Measurements from ENCODE around the gene NPAS4.

DNA sequence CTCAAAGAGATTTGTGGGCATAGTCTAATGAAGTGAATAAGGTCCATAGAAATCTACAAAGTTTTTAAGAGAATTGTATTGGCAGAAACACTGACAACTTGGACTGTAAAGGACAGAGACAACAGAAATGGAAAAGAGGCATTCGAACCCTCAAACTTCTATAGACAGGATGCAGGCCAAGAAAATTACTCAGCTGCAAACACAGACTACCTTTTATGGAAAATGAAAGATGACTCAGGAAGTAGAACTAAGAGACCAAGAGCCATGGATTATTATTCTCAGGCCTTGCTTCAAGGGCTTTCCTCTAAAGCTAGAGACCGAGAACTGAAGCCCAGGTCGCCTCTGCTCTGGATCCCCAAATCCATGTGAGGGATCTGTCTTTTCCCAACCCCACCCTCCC, 42.1 kb downstream of the NPAS4 start:
- TF ChIP-seq, protein P1, sequence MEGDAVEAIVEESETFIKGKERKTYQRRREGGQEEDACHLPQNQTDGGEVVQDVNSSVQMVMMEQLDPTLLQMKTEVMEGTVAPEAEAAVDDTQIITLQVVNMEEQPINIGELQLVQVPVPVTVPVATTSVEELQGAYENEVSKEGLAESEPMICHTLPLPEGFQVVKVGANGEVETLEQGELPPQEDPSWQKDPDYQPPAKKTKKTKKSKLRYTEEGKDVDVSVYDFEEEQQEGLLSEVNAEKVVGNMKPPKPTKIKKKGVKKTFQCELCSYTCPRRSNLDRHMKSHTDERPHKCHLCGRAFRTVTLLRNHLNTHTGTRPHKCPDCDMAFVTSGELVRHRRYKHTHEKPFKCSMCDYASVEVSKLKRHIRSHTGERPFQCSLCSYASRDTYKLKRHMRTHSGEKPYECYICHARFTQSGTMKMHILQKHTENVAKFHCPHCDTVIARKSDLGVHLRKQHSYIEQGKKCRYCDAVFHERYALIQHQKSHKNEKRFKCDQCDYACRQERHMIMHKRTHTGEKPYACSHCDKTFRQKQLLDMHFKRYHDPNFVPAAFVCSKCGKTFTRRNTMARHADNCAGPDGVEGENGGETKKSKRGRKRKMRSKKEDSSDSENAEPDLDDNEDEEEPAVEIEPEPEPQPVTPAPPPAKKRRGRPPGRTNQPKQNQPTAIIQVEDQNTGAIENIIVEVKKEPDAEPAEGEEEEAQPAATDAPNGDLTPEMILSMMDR (conservative IDR thresholded peaks at IDR 0.05; ENCODE audit: low read length): no peak
- TF ChIP-seq EZH2phosphoT487 (IDR thresholded peaks at IDR 0.05; ENCODE audit: borderline replicate concordance): no peak
